ENCODE results near the gene SIGMAR1.

GRCh38 chr9:34635556-34635955 is 2.0 kb downstream of the SIGMAR1 start:
- TF ChIP-seq EGR1 (IDR thresholded peaks at IDR 0.05) (no peak), TAF1 (IDR thresholded peaks at IDR 0.05; ENCODE audit: low read depth) (no peak), MAX (IDR thresholded peaks at IDR 0.05) (no peak), TCF12 (IDR thresholded peaks at IDR 0.05; ENCODE audit: low read depth) (no peak), EP300 (IDR thresholded peaks at IDR 0.05; ENCODE audit: borderline replicate concordance) (no peak), NFIC (IDR thresholded peaks at IDR 0.05) (no peak), CREB1 (IDR thresholded peaks at IDR 0.05; ENCODE audit: low read depth) (no peak), RAD21 (IDR thresholded peaks at IDR 0.05; ENCODE audit: low read depth) (no peak)
